CD4-positive, alpha-beta T cell (primary cell): Measurements from ENCODE around the gene MAP2K4. TPM values are rescaled to one million over a fixed set of nuclear protein-coding genes. Genes with fewer than 3 reads are reported as not detected.

Experiments used
- ATAC-seq: fragments of 200-7000 bp; cut with Tn5 transposase; one replicate; pipeline ENCODE4 v1.10.0; 2022; ENCODE audit warnings: mild to moderate bottlenecking; ENCODE audit not compliant: poor library complexity
- CTCF ChIA-PET: fragments of 350-600 bp; sonication (Branson Sonifier 250); formaldehyde crosslinking; loops from one replicate; lab custom pipeline; 2021; ENCODE audit warnings: antibody characterized with exemption, inconsistent platforms; lab: Charles Lee
- POLR2A ChIA-PET: fragments of 350-600 bp; sonication (Branson Sonifier 250); formaldehyde crosslinking; loops from one replicate; lab custom pipeline; 2021; ENCODE audit warnings: antibody characterized with exemption, inconsistent platforms; lab: Charles Lee
- DNase-seq, 14 experiments: peaks; one replicate each; pipeline ENCODE4 v3.0.0-alpha.2; 2013 to 2020; ENCODE audit warnings: mixed read lengths in 2 of 14
- H3K27ac ChIP-seq, 2 donors: one replicate each; pipeline versions ENCODE4 v1.5.1 to v1.7.0; 2013; ENCODE audit warnings: low read length in 2 of 2, low read depth in 1 of 2, mild to moderate bottlenecking in 1 of 2
- H3K27me3 ChIP-seq, 2 experiments: 1 replicate in 1 of 2; 2 replicates in 1 of 2; pipeline versions ENCODE4 v1.6.1 to v1.7.0; 2013; ENCODE audit warnings: low read length in 2 of 2, control low read depth in 1 of 2, mild to moderate bottlenecking in 1 of 2, moderate library complexity in 1 of 2; ENCODE audit not compliant: insufficient read depth in 2 of 2, control insufficient read depth in 1 of 2
- H3K36me3 ChIP-seq: one replicate; pipeline ENCODE4 v1.6.1; 2013; ENCODE audit warnings: low read length, control low read depth; ENCODE audit not compliant: insufficient read depth
- H3K4me1 ChIP-seq: one replicate; pipeline ENCODE4 v1.6.1; 2013; ENCODE audit warnings: low read length, control low read depth; ENCODE audit not compliant: insufficient read depth
- H3K4me3 ChIP-seq: one replicate; pipeline ENCODE4 v1.5.1; 2013; ENCODE audit warnings: mild to moderate bottlenecking, low read length, moderate library complexity
- H3K9me3 ChIP-seq, 2 experiments: 1 replicate in 1 of 2; 2 replicates in 1 of 2; pipeline versions ENCODE4 v1.6.1 to v1.7.0; 2013; ENCODE audit warnings: low read length in 2 of 2, mild to moderate bottlenecking in 2 of 2, control low read depth in 1 of 2, moderate library complexity in 1 of 2; ENCODE audit not compliant: control insufficient read depth in 1 of 2, insufficient read depth in 1 of 2
- H3K27ac Mint-ChIP-seq: one replicate; pipeline ENCODE4 v1.8.0; 2020; ENCODE audit warnings: mixed read lengths
- H3K27me3 Mint-ChIP-seq: one replicate; pipeline ENCODE4 v1.8.0; 2021; ENCODE audit warnings: mixed read lengths
- H3K36me3 Mint-ChIP-seq: one replicate; pipeline ENCODE4 v1.8.0; 2021; ENCODE audit warnings: low read depth, mixed read lengths
- H3K4me1 Mint-ChIP-seq: one replicate; pipeline ENCODE4 v1.8.0; 2021; ENCODE audit warnings: low read depth, mixed read lengths
- H3K4me3 Mint-ChIP-seq: one replicate; pipeline ENCODE4 v1.8.0; 2020; ENCODE audit warnings: mild to moderate bottlenecking, mixed read lengths
- H3K9me3 Mint-ChIP-seq: one replicate; pipeline ENCODE4 v1.8.0; 2020; ENCODE audit warnings: mixed read lengths
- CTCF ChIP-seq: fragments of 200-600 bp; IDR thresholded peaks from one replicate; pipeline ENCODE4 v1.8.0; 2022; ENCODE audit warnings: antibody characterized with exemption, mild to moderate bottlenecking
- intact Hi-C, 2 experiments: fragments of 100-400 bp; cut with DNase I in 1 of 2; cut with micrococcal nuclease in 1 of 2; formaldehyde crosslinking; loops; one replicate each; pipeline versions ENCODE4 v1.15.1 to v1.9.0; 2023 to 2025; cut with DNase I, micrococcal nuclease
- total RNA-seq, 174 experiments: library from RNA in 2 of 174; stranded (reverse) in 2 of 174; gene quantifications; one replicate each; pipeline ENCODE4 v1.2.3 and lab custom pipeline; 2021 to 2026

Gene MAP2K4
- total RNA-seq, 2 experiments from 2014 or later = 22.4 to 22.6 TPM

- DNase-seq (no peak), ATAC-seq (no peak)
- no peaks in the 10 kb centered on the region for H3K4me1 ChIP-seq
- no peaks in the 10 kb centered on the region for H3K27me3 ChIP-seq
- H3K4me3 ChIP-seq = no peak overlapping the region
- H3K4me3 Mint-ChIP-seq = no peak overlapping the region
- ChIA-PET CTCF (no interaction called here), POLR2A (no interaction called here)
- no peak overlapping the region for H3K27ac Mint-ChIP-seq
- intact Hi-C loops = no loop called here
- TF ChIP-seq CTCF = no peak
- H3K9me3 Mint-ChIP-seq = no peaks in the 10 kb centered on the region
- H3K36me3 ChIP-seq = peaks cover 55% of the 10 kb centered on the region
- no peaks in the 10 kb centered on the region for H3K9me3 ChIP-seq
- no peaks in the 10 kb centered on the region for H3K4me1 Mint-ChIP-seq
- H3K27ac ChIP-seq = no peak overlapping the region
- H3K27me3 Mint-ChIP-seq = no peaks in the 10 kb centered on the region
- H3K36me3 Mint-ChIP-seq = peaks cover 94% of the 10 kb centered on the region
Observed at GRCh38 chr17:12114686-12115418, 94.2 kb downstream of the MAP2K4 start.

- H3K4me3 ChIP-seq = no peak overlapping the region
- peaks cover 55% of the 10 kb centered on the region for H3K36me3 ChIP-seq
- ATAC-seq = no peak
- no peaks in the 10 kb centered on the region for H3K9me3 ChIP-seq
- H3K9me3 Mint-ChIP-seq = no peaks in the 10 kb centered on the region
- no peak for DNase-seq
- H3K27me3 Mint-ChIP-seq = no peaks in the 10 kb centered on the region
- no peak for TF ChIP-seq CTCF
- no peak overlapping the region for H3K27ac Mint-ChIP-seq
- ChIA-PET POLR2A (no interaction called here), CTCF (interaction anchor here (1.0 kb wide), 1 partner anchor 13 kb away, joined by 3 read pairs; no protein-coding TSS in a partner anchor)
- no peaks in the 10 kb centered on the region for H3K27me3 ChIP-seq
- no peaks in the 10 kb centered on the region for H3K4me1 Mint-ChIP-seq
- no peaks in the 10 kb centered on the region for H3K4me1 ChIP-seq
- no peak overlapping the region for H3K4me3 Mint-ChIP-seq
- peaks cover 86% of the 10 kb centered on the region for H3K36me3 Mint-ChIP-seq
- intact Hi-C loops = no loop called here
- no peak overlapping the region for H3K27ac ChIP-seq
Observed at GRCh38 chr17:12116143-12116542, 95.5 kb downstream of the MAP2K4 start.

GRCh38 chr17:12118617-12119016 is 97.9 kb downstream of the MAP2K4 start:
- Mint-ChIP-seq H3K4me1 (peaks cover 9% of the 10 kb centered on the region), H3K27ac (no peak overlapping the region), H3K36me3 (peaks cover 84% of the 10 kb centered on the region), H3K4me3 (no peak overlapping the region), H3K9me3 (no peaks in the 10 kb centered on the region), H3K27me3 (no peaks in the 10 kb centered on the region)
- no peaks in the 10 kb centered on the region for H3K27me3 ChIP-seq
- CTCF ChIA-PET = no interaction called here
- DNase-seq = no peak
- no peaks in the 10 kb centered on the region for H3K4me1 ChIP-seq
- no peak for ATAC-seq
- no peak for TF ChIP-seq CTCF
- no peaks in the 10 kb centered on the region for H3K9me3 ChIP-seq
- no peak overlapping the region for H3K4me3 ChIP-seq
- POLR2A ChIA-PET = no interaction called here
- intact Hi-C loops = no loop called here
- no peak overlapping the region for H3K27ac ChIP-seq
- H3K36me3 ChIP-seq = peaks cover 36% of the 10 kb centered on the region
